ENCODE results near the gene USP50.
"Not testable (repeated sequence)": the region's sequence is repeated elsewhere in the genome, so short reads cannot be mapped to it uniquely, and the experiment has no call there.

Gene USP50

GRCh38 chr15:50544368-50544767 is 2.1 kb downstream of the USP50 start:
- Mint-ChIP-seq H3K4me1 (no peaks in the 10 kb centered on the region), H3K9me3 (no peaks in the 10 kb centered on the region), H3K27me3 (peaks cover 31% of the 10 kb centered on the region), H3K4me3 (no peak overlapping the region), H3K36me3 (ENCODE audit: insufficient read depth) (peaks cover 2% of the 10 kb centered on the region), H3K27ac (ENCODE audit: low read depth) (no peak overlapping the region)
- ATAC-seq (replicated peaks; ENCODE audit: extremely low read depth, poor library complexity, severe bottlenecking) (no peak), DNase-seq (ENCODE audit: low spot score in 2 of 2) (no peak)

DNA sequence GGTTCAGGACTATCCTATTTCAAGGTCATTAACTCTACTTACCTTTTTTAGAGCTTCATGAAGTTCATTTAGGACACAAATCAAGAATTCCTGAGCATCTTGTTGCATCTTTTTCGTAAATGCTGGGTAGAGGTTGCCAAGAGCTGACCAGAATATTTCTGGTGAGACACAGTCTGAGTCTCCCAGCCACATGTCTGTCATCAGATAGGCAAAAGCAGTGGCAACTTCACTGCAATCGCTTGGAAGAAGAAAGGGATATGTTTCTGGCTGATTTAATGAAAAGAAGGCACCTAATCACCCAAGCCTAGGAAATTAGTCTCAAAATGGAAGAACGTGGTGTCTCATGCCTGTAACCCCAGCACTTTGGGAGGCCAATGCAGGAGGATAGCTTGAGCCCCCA is 2.9 kb downstream of the USP50 start:
- H3K9me3 Mint-ChIP-seq, result no peaks in the 10 kb centered on the region

GRCh38 chr15:50542887-50543210 is 3.6 kb downstream of the USP50 start:
- no peak overlapping the region for H3K4me3 Mint-ChIP-seq

More for the DNA sequence above, 2.9 kb downstream of the USP50 start:
- no peaks in the 10 kb centered on the region for H3K4me1 Mint-ChIP-seq
- H3K36me3 Mint-ChIP-seq (ENCODE audit: insufficient read depth), result peaks cover 2% of the 10 kb centered on the region
- H3K27ac Mint-ChIP-seq (ENCODE audit: low read depth), result no peak overlapping the region
- H3K27me3 Mint-ChIP-seq, result peaks cover 31% of the 10 kb centered on the region
- DNase-seq (ENCODE audit: low spot score in 2 of 2) (no peak), ATAC-seq (replicated peaks; ENCODE audit: extremely low read depth, poor library complexity, severe bottlenecking) (no peak)
- no peak overlapping the region for H3K4me3 Mint-ChIP-seq

GRCh38 chr15:50531766-50532165 is 14.7 kb downstream of the USP50 start:
- Mint-ChIP-seq H3K4me1 (no peaks in the 10 kb centered on the region), H3K36me3 (ENCODE audit: insufficient read depth) (no peaks in the 10 kb centered on the region), H3K9me3 (no peaks in the 10 kb centered on the region), H3K4me3 (no peak overlapping the region), H3K27me3 (peaks cover 10% of the 10 kb centered on the region), H3K27ac (ENCODE audit: low read depth) (no peak overlapping the region)
- ATAC-seq (replicated peaks; ENCODE audit: extremely low read depth, poor library complexity, severe bottlenecking) (no peak), DNase-seq (ENCODE audit: low spot score in 2 of 2) (no peak)

More at GRCh38 chr15:50542887-50543210, 3.6 kb downstream of the USP50 start:
- DNase-seq (ENCODE audit: low spot score in 2 of 2), result no peak
- Mint-ChIP-seq H3K9me3 (no peaks in the 10 kb centered on the region), H3K27me3 (peaks cover 31% of the 10 kb centered on the region), H3K4me1 (no peaks in the 10 kb centered on the region), H3K36me3 (ENCODE audit: insufficient read depth) (peaks cover 1% of the 10 kb centered on the region), H3K27ac (ENCODE audit: low read depth) (no peak overlapping the region)
- no peak for ATAC-seq (replicated peaks; ENCODE audit: extremely low read depth, poor library complexity, severe bottlenecking)

DNA sequence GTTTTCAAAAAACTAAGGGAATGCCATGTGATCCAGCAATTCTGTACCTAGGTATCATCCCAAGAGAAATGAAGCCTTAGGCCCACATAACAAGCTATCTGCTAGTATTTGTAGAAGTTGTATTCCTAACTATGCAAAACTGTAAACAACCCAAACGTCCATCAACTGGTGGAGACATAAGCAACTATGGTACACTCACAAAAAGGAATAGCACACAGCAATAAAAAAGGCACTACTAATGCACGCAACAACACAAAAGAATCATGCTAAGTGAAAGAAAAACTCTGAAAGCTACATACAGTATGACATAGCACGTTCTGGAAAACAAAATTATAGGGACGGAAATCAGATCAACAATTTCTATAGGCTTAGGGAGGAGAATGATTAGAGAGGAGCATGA is 15.3 kb downstream of the USP50 start:
- ATAC-seq (replicated peaks; ENCODE audit: extremely low read depth, poor library complexity, severe bottlenecking) (no peak), DNase-seq (ENCODE audit: low spot score in 2 of 2) (no peak)
- Mint-ChIP-seq H3K36me3 (ENCODE audit: insufficient read depth) (no peaks in the 10 kb centered on the region), H3K27ac (ENCODE audit: low read depth) (no peak overlapping the region), H3K9me3 (no peaks in the 10 kb centered on the region), H3K4me3 (no peak overlapping the region), H3K27me3 (peaks cover 10% of the 10 kb centered on the region), H3K4me1 (no peaks in the 10 kb centered on the region)

- Mint-ChIP-seq H3K36me3 (ENCODE audit: insufficient read depth) (no peaks in the 10 kb centered on the region), H3K9me3 (no peaks in the 10 kb centered on the region), H3K4me1 (no peaks in the 10 kb centered on the region), H3K27me3 (no peaks in the 10 kb centered on the region), H3K27ac (ENCODE audit: low read depth) (no peak overlapping the region), H3K4me3 (no peak overlapping the region)
- ATAC-seq (replicated peaks; ENCODE audit: extremely low read depth, poor library complexity, severe bottlenecking) (no peak), DNase-seq (ENCODE audit: low spot score in 2 of 2) (no peak)
Observed at GRCh38 chr15:50523851-50524251, 22.6 kb downstream of the USP50 start.

DNA sequence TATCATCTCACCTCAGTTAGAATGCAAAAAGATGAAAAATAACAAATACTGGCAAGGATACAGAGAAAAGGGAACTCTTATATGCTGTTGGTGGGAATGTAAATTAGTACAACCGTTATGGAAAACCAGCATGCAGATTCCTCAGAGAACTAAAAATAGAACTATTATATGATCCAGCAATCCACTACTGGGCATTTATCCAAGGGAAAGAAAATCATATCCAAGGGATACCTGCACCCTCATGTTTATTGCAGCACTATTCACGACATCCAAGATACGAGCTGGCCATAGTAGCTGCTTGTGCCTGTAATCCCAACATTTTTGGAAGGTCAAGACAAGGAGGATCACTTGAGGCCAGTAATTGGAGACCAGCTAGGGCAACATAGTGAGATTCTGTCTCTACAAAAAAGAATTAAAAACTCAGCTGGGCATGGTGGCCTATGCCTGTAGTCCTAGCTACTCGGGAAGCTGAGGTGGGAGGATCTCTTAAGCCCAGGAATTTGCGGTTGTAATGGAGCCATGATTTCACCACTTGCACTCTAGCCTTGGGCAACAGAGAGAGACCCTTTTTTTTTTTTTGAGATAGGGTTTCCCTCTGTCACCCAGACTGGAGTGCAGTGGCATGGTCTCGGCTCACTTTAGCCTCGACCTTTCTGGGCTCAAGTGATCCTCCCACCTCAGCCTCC is 26.6 kb downstream of the USP50 start:
- H3K36me3 Mint-ChIP-seq (ENCODE audit: insufficient read depth), result no peaks in the 10 kb centered on the region
- no peaks in the 10 kb centered on the region for H3K9me3 Mint-ChIP-seq
- H3K4me3 Mint-ChIP-seq, result no peak overlapping the region
- no peaks in the 10 kb centered on the region for H3K27me3 Mint-ChIP-seq
- DNase-seq (ENCODE audit: low spot score in 2 of 2), result no peak
- no peak for ATAC-seq (replicated peaks; ENCODE audit: extremely low read depth, poor library complexity, severe bottlenecking)
- no peaks in the 10 kb centered on the region for H3K4me1 Mint-ChIP-seq
- H3K27ac Mint-ChIP-seq (ENCODE audit: low read depth), result no peak overlapping the region

DNA sequence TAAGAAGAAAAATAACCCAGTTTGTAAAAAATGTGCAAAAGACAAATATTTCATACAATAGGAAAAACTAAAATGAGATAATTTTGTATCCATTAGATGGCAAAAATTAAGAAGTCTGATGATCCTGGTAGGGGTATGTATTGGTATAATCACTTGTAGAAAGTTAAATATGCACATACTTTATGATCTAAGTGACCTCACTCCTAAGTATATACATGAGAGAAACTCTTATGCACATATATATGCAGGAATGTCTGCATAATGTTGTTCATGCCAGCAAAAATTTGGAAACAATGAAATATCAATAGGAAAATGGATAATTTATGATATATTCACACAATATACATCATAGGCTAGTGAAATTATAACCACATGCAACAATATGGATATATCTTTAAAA is 33.5 kb downstream of the USP50 start:
- no peaks in the 10 kb centered on the region for H3K36me3 Mint-ChIP-seq (ENCODE audit: insufficient read depth)

GRCh38 chr15:50506121-50506520 is 40.3 kb downstream of the USP50 start:
- H3K27ac Mint-ChIP-seq (ENCODE audit: low read depth), result no peak overlapping the region
- ATAC-seq (replicated peaks; ENCODE audit: extremely low read depth, poor library complexity, severe bottlenecking), result no peak

More for the DNA sequence above, 33.5 kb downstream of the USP50 start:
- Mint-ChIP-seq H3K27ac (ENCODE audit: low read depth) (no peak overlapping the region), H3K4me3 (no peak overlapping the region), H3K9me3 (no peaks in the 10 kb centered on the region), H3K27me3 (no peaks in the 10 kb centered on the region), H3K4me1 (no peaks in the 10 kb centered on the region)
- DNase-seq (ENCODE audit: low spot score in 2 of 2) (no peak), ATAC-seq (replicated peaks; ENCODE audit: extremely low read depth, poor library complexity, severe bottlenecking) (no peak)

DNA sequence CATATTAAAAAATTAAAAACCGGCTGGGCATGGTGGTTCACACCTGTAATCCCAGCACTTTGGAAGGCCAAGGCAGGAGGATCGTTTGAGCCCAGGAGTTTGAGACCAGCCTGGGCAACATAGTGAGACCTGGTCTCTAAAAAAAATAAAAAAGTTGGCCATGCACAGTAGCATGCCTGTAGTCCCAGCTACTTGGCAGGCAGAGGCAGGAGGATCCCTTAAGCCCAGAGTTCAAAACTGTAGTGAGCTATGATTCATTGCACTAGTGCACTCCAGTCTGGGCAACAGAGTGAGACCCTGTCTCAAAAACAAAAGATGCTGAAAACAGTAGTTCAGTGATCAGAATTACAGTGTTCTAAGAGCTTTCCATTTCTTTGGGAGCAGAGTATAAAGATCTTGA is 40.8 kb downstream of the USP50 start:
- not testable (repeated sequence) for H3K4me1 Mint-ChIP-seq; H3K27me3 Mint-ChIP-seq; H3K9me3 Mint-ChIP-seq; H3K36me3 Mint-ChIP-seq (ENCODE audit: insufficient read depth); ATAC-seq (replicated peaks; ENCODE audit: extremely low read depth, poor library complexity, severe bottlenecking); H3K27ac Mint-ChIP-seq (ENCODE audit: low read depth); H3K4me3 Mint-ChIP-seq; DNase-seq (ENCODE audit: low spot score in 2 of 2)

More at GRCh38 chr15:50506121-50506520, 40.3 kb downstream of the USP50 start:
- DNase-seq (ENCODE audit: low spot score in 2 of 2), result no peak
- Mint-ChIP-seq H3K4me1 (no peaks in the 10 kb centered on the region), H3K4me3 (no peak overlapping the region), H3K36me3 (ENCODE audit: insufficient read depth) (peaks cover 3% of the 10 kb centered on the region), H3K9me3 (no peaks in the 10 kb centered on the region), H3K27me3 (no peaks in the 10 kb centered on the region)

DNA sequence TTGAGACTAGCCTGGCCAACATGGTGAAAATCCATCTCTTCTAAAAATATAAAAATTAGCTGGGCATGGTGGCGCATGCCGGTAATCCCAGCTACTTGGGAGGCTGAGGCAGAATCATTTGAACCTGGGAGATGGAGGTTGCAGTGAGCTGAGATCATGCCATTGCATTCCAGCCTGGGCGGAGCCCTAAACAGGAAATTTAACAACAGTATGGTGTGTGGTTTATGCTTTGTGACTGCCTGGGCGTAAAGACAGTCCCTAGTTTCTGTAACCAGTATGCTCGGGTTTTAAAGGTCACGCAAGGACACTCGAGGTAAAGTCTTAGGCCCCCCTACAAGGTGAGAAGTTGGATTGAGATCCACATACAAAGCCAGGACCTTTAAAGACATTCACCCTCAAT is 43.3 kb downstream of the USP50 start:
- ATAC-seq (replicated peaks; ENCODE audit: extremely low read depth, poor library complexity, severe bottlenecking) (no peak), DNase-seq (ENCODE audit: low spot score in 2 of 2) (no peak)
- no peak overlapping the region for H3K27ac Mint-ChIP-seq (ENCODE audit: low read depth)
- H3K4me1 Mint-ChIP-seq, result no peaks in the 10 kb centered on the region
- H3K27me3 Mint-ChIP-seq, result no peaks in the 10 kb centered on the region
- peaks cover 19% of the 10 kb centered on the region for H3K36me3 Mint-ChIP-seq (ENCODE audit: insufficient read depth)
- H3K9me3 Mint-ChIP-seq, result no peaks in the 10 kb centered on the region
- H3K4me3 Mint-ChIP-seq, result no peak overlapping the region

DNA sequence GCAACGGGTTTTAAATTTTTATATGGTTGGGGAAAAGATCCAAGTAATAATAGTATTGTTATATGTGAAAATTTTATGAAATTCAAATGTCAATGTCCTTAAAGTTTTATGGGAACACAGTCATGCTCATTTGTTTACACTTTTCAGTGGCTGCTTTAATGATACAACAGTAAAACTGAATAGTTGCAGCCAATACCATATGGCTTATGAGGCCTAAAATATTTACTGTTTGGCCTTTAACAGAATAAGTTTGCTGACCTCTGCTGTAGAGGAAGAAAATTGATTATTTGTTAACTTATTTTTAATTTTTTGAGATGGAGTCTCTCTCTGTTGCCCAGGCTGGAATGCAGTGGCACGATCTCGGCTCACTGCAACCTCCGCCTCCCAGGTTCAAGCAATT is 44.7 kb downstream of the USP50 start:
- no peak overlapping the region for H3K27ac Mint-ChIP-seq (ENCODE audit: low read depth)
- no peaks in the 10 kb centered on the region for H3K9me3 Mint-ChIP-seq
- no peaks in the 10 kb centered on the region for H3K27me3 Mint-ChIP-seq
- H3K36me3 Mint-ChIP-seq (ENCODE audit: insufficient read depth), result peaks cover 25% of the 10 kb centered on the region
- no peak overlapping the region for H3K4me3 Mint-ChIP-seq
- H3K4me1 Mint-ChIP-seq, result no peaks in the 10 kb centered on the region
- ATAC-seq (replicated peaks; ENCODE audit: extremely low read depth, poor library complexity, severe bottlenecking) (no peak), DNase-seq (ENCODE audit: low spot score in 2 of 2) (no peak)

DNA sequence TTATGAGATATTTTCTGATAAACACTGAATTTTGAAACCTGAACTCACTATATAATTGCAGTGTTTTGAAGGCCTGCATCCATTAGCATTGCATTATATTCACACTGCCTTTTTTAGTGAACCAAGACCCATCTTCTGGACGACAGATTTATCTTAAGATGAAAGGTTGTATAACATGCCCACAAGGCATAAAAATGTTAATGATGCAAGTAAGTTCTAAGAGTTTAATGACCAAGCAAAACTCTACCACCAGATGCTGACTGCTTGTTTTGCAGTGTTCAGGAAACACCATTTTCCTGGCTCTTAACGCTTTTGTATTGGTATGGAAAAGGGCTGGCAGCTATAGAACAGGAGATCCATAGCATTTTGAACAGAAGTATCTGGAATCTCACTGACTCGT is 46.1 kb downstream of the USP50 start:
- H3K4me1 Mint-ChIP-seq, result no peaks in the 10 kb centered on the region
- peaks cover 35% of the 10 kb centered on the region for H3K36me3 Mint-ChIP-seq (ENCODE audit: insufficient read depth)
- no peaks in the 10 kb centered on the region for H3K9me3 Mint-ChIP-seq
- no peaks in the 10 kb centered on the region for H3K27me3 Mint-ChIP-seq
- H3K4me3 Mint-ChIP-seq, result no peak overlapping the region
- no peak for ATAC-seq (replicated peaks; ENCODE audit: extremely low read depth, poor library complexity, severe bottlenecking)
- no peak for DNase-seq (ENCODE audit: low spot score in 2 of 2)
- H3K27ac Mint-ChIP-seq (ENCODE audit: low read depth), result no peak overlapping the region
